ENCODE results near the gene SUCNR1.

DNA sequence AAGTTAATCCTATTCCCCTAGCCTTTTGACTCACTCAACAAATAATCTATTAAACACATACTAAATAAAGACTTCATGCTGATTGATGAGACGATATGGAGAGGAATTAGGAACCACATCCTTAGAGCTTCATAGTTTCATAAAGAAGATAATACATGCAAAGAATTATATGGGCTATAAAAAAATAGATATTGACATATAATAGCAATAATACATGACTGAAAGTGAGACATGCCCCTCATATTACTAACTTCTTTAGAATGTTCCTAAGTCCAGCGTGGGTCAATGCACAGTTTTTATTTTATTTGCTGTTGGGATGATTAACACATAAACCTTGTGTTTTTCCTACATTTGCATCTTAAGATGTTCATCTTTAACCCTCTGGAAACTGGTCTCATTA lies 32.2 kb downstream of the SUCNR1 start:
- TF ChIP-seq, protein P1, sequence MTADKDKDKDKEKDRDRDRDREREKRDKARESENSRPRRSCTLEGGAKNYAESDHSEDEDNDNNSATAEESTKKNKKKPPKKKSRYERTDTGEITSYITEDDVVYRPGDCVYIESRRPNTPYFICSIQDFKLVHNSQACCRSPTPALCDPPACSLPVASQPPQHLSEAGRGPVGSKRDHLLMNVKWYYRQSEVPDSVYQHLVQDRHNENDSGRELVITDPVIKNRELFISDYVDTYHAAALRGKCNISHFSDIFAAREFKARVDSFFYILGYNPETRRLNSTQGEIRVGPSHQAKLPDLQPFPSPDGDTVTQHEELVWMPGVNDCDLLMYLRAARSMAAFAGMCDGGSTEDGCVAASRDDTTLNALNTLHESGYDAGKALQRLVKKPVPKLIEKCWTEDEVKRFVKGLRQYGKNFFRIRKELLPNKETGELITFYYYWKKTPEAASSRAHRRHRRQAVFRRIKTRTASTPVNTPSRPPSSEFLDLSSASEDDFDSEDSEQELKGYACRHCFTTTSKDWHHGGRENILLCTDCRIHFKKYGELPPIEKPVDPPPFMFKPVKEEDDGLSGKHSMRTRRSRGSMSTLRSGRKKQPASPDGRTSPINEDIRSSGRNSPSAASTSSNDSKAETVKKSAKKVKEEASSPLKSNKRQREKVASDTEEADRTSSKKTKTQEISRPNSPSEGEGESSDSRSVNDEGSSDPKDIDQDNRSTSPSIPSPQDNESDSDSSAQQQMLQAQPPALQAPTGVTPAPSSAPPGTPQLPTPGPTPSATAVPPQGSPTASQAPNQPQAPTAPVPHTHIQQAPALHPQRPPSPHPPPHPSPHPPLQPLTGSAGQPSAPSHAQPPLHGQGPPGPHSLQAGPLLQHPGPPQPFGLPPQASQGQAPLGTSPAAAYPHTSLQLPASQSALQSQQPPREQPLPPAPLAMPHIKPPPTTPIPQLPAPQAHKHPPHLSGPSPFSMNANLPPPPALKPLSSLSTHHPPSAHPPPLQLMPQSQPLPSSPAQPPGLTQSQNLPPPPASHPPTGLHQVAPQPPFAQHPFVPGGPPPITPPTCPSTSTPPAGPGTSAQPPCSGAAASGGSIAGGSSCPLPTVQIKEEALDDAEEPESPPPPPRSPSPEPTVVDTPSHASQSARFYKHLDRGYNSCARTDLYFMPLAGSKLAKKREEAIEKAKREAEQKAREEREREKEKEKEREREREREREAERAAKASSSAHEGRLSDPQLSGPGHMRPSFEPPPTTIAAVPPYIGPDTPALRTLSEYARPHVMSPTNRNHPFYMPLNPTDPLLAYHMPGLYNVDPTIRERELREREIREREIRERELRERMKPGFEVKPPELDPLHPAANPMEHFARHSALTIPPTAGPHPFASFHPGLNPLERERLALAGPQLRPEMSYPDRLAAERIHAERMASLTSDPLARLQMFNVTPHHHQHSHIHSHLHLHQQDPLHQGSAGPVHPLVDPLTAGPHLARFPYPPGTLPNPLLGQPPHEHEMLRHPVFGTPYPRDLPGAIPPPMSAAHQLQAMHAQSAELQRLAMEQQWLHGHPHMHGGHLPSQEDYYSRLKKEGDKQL (CRISPR knock-in tag; IDR thresholded peaks at IDR 0.05; ENCODE audit: low read depth) = no peak
- TF ChIP-seq ZNF232 (CRISPR knock-in tag; IDR thresholded peaks at IDR 0.05; ENCODE audit: borderline replicate concordance) (no peak), TOE1 (CRISPR knock-in tag; IDR thresholded peaks at IDR 0.05) (no peak), MBD4 (IDR thresholded peaks at IDR 0.05; ENCODE audit: borderline replicate concordance, low read length) (no peak), HDAC6 (IDR thresholded peaks at IDR 0.05; ENCODE audit: low read depth, low read length) (no peak), RAD21 (CRISPR knock-in tag; IDR thresholded peaks at IDR 0.05) (no peak), DPF2 (CRISPR knock-in tag; IDR thresholded peaks at IDR 0.05; ENCODE audit: borderline replicate concordance, low read depth) (no peak), ZNF501 (CRISPR knock-in tag; IDR thresholded peaks at IDR 0.05) (no peak)
- TF ChIP-seq, protein P2, sequence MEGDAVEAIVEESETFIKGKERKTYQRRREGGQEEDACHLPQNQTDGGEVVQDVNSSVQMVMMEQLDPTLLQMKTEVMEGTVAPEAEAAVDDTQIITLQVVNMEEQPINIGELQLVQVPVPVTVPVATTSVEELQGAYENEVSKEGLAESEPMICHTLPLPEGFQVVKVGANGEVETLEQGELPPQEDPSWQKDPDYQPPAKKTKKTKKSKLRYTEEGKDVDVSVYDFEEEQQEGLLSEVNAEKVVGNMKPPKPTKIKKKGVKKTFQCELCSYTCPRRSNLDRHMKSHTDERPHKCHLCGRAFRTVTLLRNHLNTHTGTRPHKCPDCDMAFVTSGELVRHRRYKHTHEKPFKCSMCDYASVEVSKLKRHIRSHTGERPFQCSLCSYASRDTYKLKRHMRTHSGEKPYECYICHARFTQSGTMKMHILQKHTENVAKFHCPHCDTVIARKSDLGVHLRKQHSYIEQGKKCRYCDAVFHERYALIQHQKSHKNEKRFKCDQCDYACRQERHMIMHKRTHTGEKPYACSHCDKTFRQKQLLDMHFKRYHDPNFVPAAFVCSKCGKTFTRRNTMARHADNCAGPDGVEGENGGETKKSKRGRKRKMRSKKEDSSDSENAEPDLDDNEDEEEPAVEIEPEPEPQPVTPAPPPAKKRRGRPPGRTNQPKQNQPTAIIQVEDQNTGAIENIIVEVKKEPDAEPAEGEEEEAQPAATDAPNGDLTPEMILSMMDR (CRISPR knock-in tag; IDR thresholded peaks at IDR 0.05) = no peak
- TF ChIP-seq, protein P3, sequence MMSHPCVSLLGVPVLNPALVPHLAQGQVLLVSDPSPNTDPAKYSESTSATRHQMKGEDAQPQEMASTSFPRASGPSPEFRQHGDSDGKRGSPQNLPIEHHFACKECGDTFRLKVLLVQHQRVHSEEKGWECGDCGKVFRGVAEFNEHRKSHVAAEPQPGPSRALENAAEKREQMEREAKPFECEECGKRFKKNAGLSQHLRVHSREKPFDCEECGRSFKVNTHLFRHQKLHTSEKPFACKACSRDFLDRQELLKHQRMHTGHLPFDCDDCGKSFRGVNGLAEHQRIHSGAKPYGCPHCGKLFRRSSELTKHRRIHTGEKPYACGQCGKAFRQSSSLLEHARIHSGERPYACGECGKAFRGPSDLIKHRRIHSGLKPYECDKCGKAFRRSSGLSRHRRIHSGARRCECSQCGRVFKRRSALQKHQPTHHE (CRISPR knock-in tag; IDR thresholded peaks at IDR 0.05; ENCODE audit: borderline replicate concordance) = no peak
